ENCODE data around the gene AASS. TPM values are rescaled to one million over a fixed set of nuclear protein-coding genes. Genes with fewer than 3 reads are reported as not detected.
"Not testable (repeated sequence)": the region's sequence is repeated elsewhere in the genome, so short reads cannot be mapped to it uniquely, and the experiment has no call there.

AASS gene
- total and polyA plus RNA-seq, 2 donors (not counting 3 experiments of a cell fraction or from before 2014, with no cell fraction given): 11.1 to 27.8 TPM

- no peaks in the 10 kb centered on the region for H3K36me3 ChIP-seq (ENCODE audit: control insufficient read depth in 2 of 2, extremely low read depth in 1 of 2, insufficient read depth in 2 of 2, low read length in 2 of 2)
- no peak overlapping the region for H3K9ac ChIP-seq (replicated peaks; ENCODE audit: extremely low read depth, insufficient read depth, low read length)
- CTCF ChIA-PET: no interaction called here
- POLR2A ChIA-PET: no interaction called here
- H3K4me3 ChIP-seq (replicated peaks in 1 of 3; ENCODE audit: insufficient read depth in 1 of 3, low read depth in 1 of 3, low read length in 3 of 3): no peak overlapping the region
- H4K20me1 ChIP-seq (replicated peaks; ENCODE audit: control insufficient read depth, extremely low read depth, insufficient read depth, low read length): no peaks in the 10 kb centered on the region
- no peaks in the 10 kb centered on the region for H3K9me3 ChIP-seq (replicated peaks; ENCODE audit: control insufficient read depth, insufficient read depth, low read length)
- TF ChIP-seq POLR2AphosphoS5 (IDR thresholded peaks at IDR 0.05; ENCODE audit: insufficient read depth, low read depth, low read length) (no peak), EZH2 (IDR thresholded peaks at IDR 0.05; ENCODE audit: borderline replicate concordance, low read depth, low read length, severe bottlenecking) (no peak), JUN (IDR thresholded peaks at IDR 0.05; ENCODE audit: borderline replicate concordance, insufficient read depth, insufficient read length, low read depth) (no peak), FOS (IDR thresholded peaks at IDR 0.05; ENCODE audit: borderline replicate concordance, insufficient read depth, low read length) (no peak), GATA2 (IDR thresholded peaks at IDR 0.05; ENCODE audit: insufficient read depth, insufficient read length, low read depth, low read length) (no peak), CTCF (IDR thresholded peaks at IDR 0.05; ENCODE audit: extremely low read depth in 1 of 2, insufficient read depth in 1 of 2, low read depth in 1 of 2, low read length in 2 of 2) (no peak), POLR2A (IDR thresholded peaks at IDR 0.05; ENCODE audit: low read depth, low read length) (no peak), MYC (IDR thresholded peaks at IDR 0.05; ENCODE audit: low read depth, low read length) (no peak), MAX (IDR thresholded peaks at IDR 0.05; ENCODE audit: insufficient read depth, insufficient read length) (no peak)
- dilution Hi-C loops (cut with MboI; ENCODE audit: extremely low pct_ligation_motif_present, low sequenced_read_pairs) (no loop called here), intact Hi-C loops (cut with micrococcal nuclease) (loop anchor here (5.0 kb wide), 1 partner anchor 752 kb away; the partner anchor contains the start of gene CADPS2)
- BruUV-seq (replicated peaks): no TSS peak
- peaks cover 37% of the 10 kb centered on the region for H3K79me2 ChIP-seq (ENCODE audit: control insufficient read depth, insufficient read depth, low read length)
- DNase-seq (ENCODE audit: low read depth, low spot score) (no peak), FAIRE-seq (no peak)
- H3K27ac ChIP-seq (ENCODE audit: insufficient read depth, low read depth, low read length): no peak overlapping the region
- H3K4me2 ChIP-seq (ENCODE audit: insufficient read depth, low read length): no peak overlapping the region
- no peaks in the 10 kb centered on the region for H3K9me1 ChIP-seq (replicated peaks; ENCODE audit: control insufficient read depth, extremely low read depth, insufficient read depth, low read length)
- peaks cover 12% of the 10 kb centered on the region for H3K4me1 ChIP-seq (ENCODE audit: control insufficient read depth, extremely low read depth, insufficient read depth, low read length)
- no peaks in the 10 kb centered on the region for H3K27me3 ChIP-seq (ENCODE audit: control insufficient read depth in 2 of 2, insufficient read depth in 2 of 2, low read length in 2 of 2)
- no peak overlapping the region for H2AFZ ChIP-seq (ENCODE audit: low read depth, low read length)
These were observed 8.8 kb downstream of the AASS start for GRCh38 chr7:122135275-122135674.

- BruUV-seq (replicated peaks); FAIRE-seq: not testable (repeated sequence)
These were observed 9.3 kb downstream of the AASS start for GRCh38 chr7:122134793-122135192.

More at GRCh38 chr7:122134793-122135192, 9.3 kb downstream of the AASS start:
- H3K4me2 ChIP-seq (ENCODE audit: insufficient read depth, low read length); H3K9me3 ChIP-seq (replicated peaks; ENCODE audit: control insufficient read depth, insufficient read depth, low read length); H3K4me3 ChIP-seq (replicated peaks in 1 of 3; ENCODE audit: insufficient read depth in 1 of 3, low read depth in 1 of 3, low read length in 3 of 3); H3K9ac ChIP-seq (replicated peaks; ENCODE audit: extremely low read depth, insufficient read depth, low read length); DNase-seq (ENCODE audit: low read depth, low spot score); H3K27ac ChIP-seq (ENCODE audit: insufficient read depth, low read depth, low read length); H3K9me1 ChIP-seq (replicated peaks; ENCODE audit: control insufficient read depth, extremely low read depth, insufficient read depth, low read length); H3K27me3 ChIP-seq (ENCODE audit: control insufficient read depth in 2 of 2, insufficient read depth in 2 of 2, low read length in 2 of 2); H4K20me1 ChIP-seq (replicated peaks; ENCODE audit: control insufficient read depth, extremely low read depth, insufficient read depth, low read length); POLR2A ChIA-PET; H3K36me3 ChIP-seq (ENCODE audit: control insufficient read depth in 2 of 2, extremely low read depth in 1 of 2, insufficient read depth in 2 of 2, low read length in 2 of 2); H2AFZ ChIP-seq (ENCODE audit: low read depth, low read length); dilution Hi-C loops (cut with MboI; ENCODE audit: extremely low pct_ligation_motif_present, low sequenced_read_pairs): not testable (repeated sequence)
- intact Hi-C loops (cut with micrococcal nuclease): loop anchor here (5.0 kb wide), 1 partner anchor 753 kb away; the partner anchor contains the start of gene CADPS2
- CTCF ChIA-PET: interaction anchor here (1.6 kb wide), 1 partner anchor 42 kb away, joined by 3 read pairs; no protein-coding TSS in a partner anchor
- Histone ChIP-seq H3K4me1 (ENCODE audit: control insufficient read depth, extremely low read depth, insufficient read depth, low read length) (peaks cover 12% of the 10 kb centered on the region), H3K79me2 (ENCODE audit: control insufficient read depth, insufficient read depth, low read length) (peaks cover 33% of the 10 kb centered on the region)

Measured in endothelial cell of umbilical vein (primary cell).